HepG2 (cell line): ENCODE results near the gene CAPRIN2. TPM values are rescaled to one million over a fixed set of nuclear protein-coding genes. Genes with fewer than 3 reads are reported as not detected.

Experiments
- ATAC-seq: fragments of 200-7000 bp; cut with Tn5 transposase; 3 replicates; pipeline ENCODE4 v1.9.1; 2020; ENCODE audit warnings: mild to moderate bottlenecking, moderate library complexity
- BruUV-seq: library from RNA; stranded (reverse); fragments of 400-500 nt; replicated peaks from 2 replicates; lab custom pipeline; 2021; lab: Mats Ljungman, UMichigan
- CTCF ChIA-PET: fragments of 300-600 bp; formaldehyde crosslinking; extraction: SDS; loops from one replicate; lab custom pipeline; 2021; ENCODE audit warnings: low total read pairs, inconsistent platforms, low intra/inter-chr PET ratio; lab: Yijun Ruan, JAX
- POLR2A ChIA-PET: fragments of 350-600 bp; sonication (Branson Sonifier 250); formaldehyde crosslinking; loops from one replicate; lab custom pipeline; 2020; ENCODE audit warnings: antibody characterized with exemption, inconsistent platforms; lab: Yijun Ruan, JAX
- DNase-seq: peaks from one replicate; pipeline ENCODE4 v3.0.0-alpha.2; 2015; ENCODE audit warnings: low spot score
- FAIRE-seq: peaks from 3 replicates; lab custom pipeline; 2011; peaks lifted over from hg19 to GRCh38; lab: Jason Lieb, UNC
- H2AFZ ChIP-seq: one replicate; pipeline ENCODE4 v1.6.1; 2011; ENCODE audit warnings: low read length, inconsistent platforms
- H3K27ac ChIP-seq: fragments of 300-600 bp; 3 replicates; pipeline ENCODE4 v1.8.0; 2011; ENCODE audit warnings: mixed run types, mild to moderate bottlenecking, mixed read lengths, low read length, inconsistent platforms; ENCODE audit not compliant: insufficient read depth; ENCODE audit errors: extremely low read length
- H3K27me3 ChIP-seq, 2 experiments: fragments of 200-600 bp in 1 of 2; 2 replicates in 1 of 2; 3 replicates in 1 of 2; pipeline versions ENCODE4 v1.6.0 to v1.8.0; 2011; ENCODE audit warnings: low read length in 2 of 2, mild to moderate bottlenecking in 2 of 2, moderate library complexity in 2 of 2, inconsistent platforms in 1 of 2; ENCODE audit not compliant: insufficient read depth in 2 of 2, control insufficient read depth in 1 of 2
- H3K36me3 ChIP-seq, 2 experiments: fragments of 200-600 bp in 1 of 2; replicated peaks in 1 of 2; 2 replicates in 1 of 2; 3 replicates in 1 of 2; pipeline versions ENCODE4 v1.5.1 to v1.8.0; 2011; ENCODE audit warnings: low read length in 2 of 2, inconsistent platforms in 1 of 2; ENCODE audit not compliant: insufficient read depth in 2 of 2, control insufficient read depth in 1 of 2
- H3K4me1 ChIP-seq: 2 replicates; pipeline ENCODE4 v1.5.1; 2012; ENCODE audit warnings: low read length, inconsistent platforms; ENCODE audit not compliant: insufficient read depth
- H3K4me2 ChIP-seq: 2 replicates; pipeline ENCODE4 v1.6.0; 2011; ENCODE audit warnings: low read depth, low read length, inconsistent platforms
- H3K4me3 ChIP-seq, 3 experiments: fragments of 200-600 bp in 1 of 3; sonication (generic), shearing (Covaris generic) in 1 of 3; replicated peaks in 1 of 3; 2 replicates each; pipeline ENCODE4 v1.5.1; 2011 to 2016; ENCODE audit warnings: low read length in 3 of 3, inconsistent platforms in 2 of 3, low read depth in 2 of 3, mild to moderate bottlenecking in 2 of 3, control low read depth in 1 of 3, mixed read lengths in 1 of 3; ENCODE audit not compliant: insufficient read depth in 1 of 3
- H3K79me2 ChIP-seq: one replicate; pipeline ENCODE4 v1.6.1; 2011; ENCODE audit warnings: low read length, inconsistent platforms; ENCODE audit not compliant: insufficient read depth
- H3K9ac ChIP-seq: 2 replicates; pipeline ENCODE4 v1.6.0; 2011; ENCODE audit warnings: mild to moderate bottlenecking, low read depth, low read length, inconsistent platforms; ENCODE audit not compliant: insufficient read depth
- H3K9me3 ChIP-seq: 2 replicates; pipeline ENCODE4 v1.5.1; 2012; ENCODE audit warnings: mild to moderate bottlenecking, low read length
- H4K20me1 ChIP-seq: 2 replicates; pipeline ENCODE4 v1.6.0; 2011; ENCODE audit warnings: inconsistent platforms, mild to moderate bottlenecking, low read length, moderate library complexity; ENCODE audit not compliant: insufficient read depth
- CBX1 ChIP-seq: IDR thresholded peaks from one replicate; pipeline ENCODE4 v1.6.1; 2016; ENCODE audit warnings: antibody characterized with exemption, low read depth
- HHEX ChIP-seq: IDR thresholded peaks from 2 replicates; pipeline ENCODE4 v1.6.1; 2016; ENCODE audit warnings: control low read depth
- KAT7 ChIP-seq: IDR thresholded peaks from 2 replicates; pipeline ENCODE4 v1.6.1; 2018; ENCODE audit warnings: borderline replicate concordance, missing compliant biosample characterization
- MYC ChIP-seq: sonication (generic); formaldehyde crosslinking; IDR thresholded peaks from 2 replicates; pipeline ENCODE4 v1.9.0; 2021; ENCODE audit warnings: missing genetic modification reagents, borderline replicate concordance
- REXO4 ChIP-seq: sonication (generic); formaldehyde crosslinking; IDR thresholded peaks from 2 replicates; pipeline ENCODE4 v1.8.0; 2022; ENCODE audit warnings: missing genetic modification reagents, mild to moderate bottlenecking, borderline replicate concordance
- SRY ChIP-seq: sonication (generic); formaldehyde crosslinking; IDR thresholded peaks from 2 replicates; pipeline ENCODE4 v1.8.0; 2022; ENCODE audit warnings: mild to moderate bottlenecking, missing genetic modification reagents
- TEAD3 ChIP-seq: optimal IDR thresholded peaks from 2 replicates; pipeline ENCODE3; 2016; ENCODE audit warnings: borderline replicate concordance
- ZBTB3 ChIP-seq: sonication (generic); formaldehyde crosslinking; IDR thresholded peaks from 2 replicates; pipeline ENCODE4 v1.4.0; 2020; ENCODE audit warnings: low read depth, mild to moderate bottlenecking, moderate library complexity, missing genetic modification reagents, borderline replicate concordance
- ZFP41 ChIP-seq: sonication (generic); formaldehyde crosslinking; IDR thresholded peaks from 2 replicates; pipeline ENCODE4 v1.4.0; 2020; ENCODE audit warnings: mild to moderate bottlenecking, missing genetic modification reagents, borderline replicate concordance
- ZFY ChIP-seq: sonication (generic); formaldehyde crosslinking; IDR thresholded peaks from 2 replicates; pipeline ENCODE4 v1.4.0; 2020; ENCODE audit warnings: missing genetic modification reagents
- ZNF207 ChIP-seq: fragments of 450-650 bp; IDR thresholded peaks from 2 replicates; pipeline ENCODE4 v1.6.1; 2016; ENCODE audit warnings: antibody characterized with exemption, borderline replicate concordance
- ZNF232 ChIP-seq: sonication (generic); formaldehyde crosslinking; IDR thresholded peaks from 2 replicates; pipeline ENCODE4 v1.4.0; 2020; ENCODE audit warnings: missing genetic modification reagents, borderline replicate concordance
- ZNF790 ChIP-seq: sonication (generic); formaldehyde crosslinking; IDR thresholded peaks from 2 replicates; pipeline ENCODE4 v1.8.0; 2022; ENCODE audit warnings: missing genetic modification reagents, mild to moderate bottlenecking, borderline replicate concordance
- WGBS: methylation state at CpG from one replicate; pipeline ENCODE4 v1.1.6; 2017; ENCODE audit warnings: low lambda C conversion rate; 5-methylcytosine and 5-hydroxymethylcytosine counted together
- in situ Hi-C: cut with HindIII; loops from 2 replicates; pipeline ENCODE4 v1.10.0; 2017; ENCODE audit warnings: low pct_unique_long_range_greater_than_20kb; ENCODE audit not compliant: extremely low pct_ligation_motif_present
- intact Hi-C: fragments of 100-400 bp; cut with micrococcal nuclease; formaldehyde crosslinking; loops from one replicate; pipeline ENCODE4 v1.10.0; 2022; ENCODE audit not compliant: unreplicated experiment
- polyA plus RNA-seq, 8 experiments: library from polyadenylated mRNA; depleted of rRNA in 3 of 8; stranded (reverse) in 7 of 8; unstranded in 1 of 8; fragments of >200 nt; fragmentation: Illumina TruSeq in 4 of 8; extraction: Trizol in 4 of 8; gene quantifications; 2 replicates each; pipeline versions ENCODE4 v1.2.1 to v1.2.3, GENCODE V29; 2011 to 2016; ENCODE audit warnings: low read depth in 4 of 8, missing spikeins in 1 of 8, mixed read lengths in 1 of 8; ENCODE audit not compliant: insufficient read depth in 1 of 8
- total RNA-seq, 5 experiments: library from RNA; depleted of rRNA; stranded (reverse); fragments of >200 nt; fragmentation: Illumina TruSeq; extraction: Trizol; gene quantifications; 2 replicates each; pipeline ENCODE4 v1.2.3, GENCODE V29; 2016; ENCODE audit warnings: low read depth in 1 of 5
- TF ChIP-seq, protein P1 (sequence below): IDR thresholded peaks from 2 replicates; pipeline ENCODE4 v1.6.1; 2016; ENCODE audit warnings: low read depth, missing genetic modification reagents, missing compliant biosample characterization
- TF ChIP-seq, protein P2 (sequence below): sonication (generic); formaldehyde crosslinking; IDR thresholded peaks from 2 replicates; pipeline ENCODE4 v1.8.0; 2022; ENCODE audit warnings: missing genetic modification reagents, low read depth, mild to moderate bottlenecking, borderline replicate concordance
- TF ChIP-seq, protein P3 (sequence below): sonication (generic); formaldehyde crosslinking; IDR thresholded peaks from 2 replicates; pipeline ENCODE4 v1.5.0; 2020; ENCODE audit warnings: mild to moderate bottlenecking, missing genetic modification reagents

CAPRIN2 gene
- total and polyA plus RNA-seq, 2 of the 13 experiments (the other 11 are each of a cell fraction or from before 2014, with no cell fraction given), result 21.7 to 30.6 TPM

GRCh38 chr12:30695199-30696102 lies 59.3 kb downstream of the CAPRIN2 start, which contains the start of gene IPO8:
IPO8 (minus strand) TSS chr12:30695869; CDS start chr12:30695647, 222 bp downstream.
- H3K79me2 ChIP-seq, result peaks cover 48% of the 10 kb centered on the region
- TF ChIP-seq ZFY (CRISPR knock-in tag), result peak; percentile 84
- no peak for TF ChIP-seq ZBTB3 (CRISPR knock-in tag)
- TF ChIP-seq, protein P1, sequence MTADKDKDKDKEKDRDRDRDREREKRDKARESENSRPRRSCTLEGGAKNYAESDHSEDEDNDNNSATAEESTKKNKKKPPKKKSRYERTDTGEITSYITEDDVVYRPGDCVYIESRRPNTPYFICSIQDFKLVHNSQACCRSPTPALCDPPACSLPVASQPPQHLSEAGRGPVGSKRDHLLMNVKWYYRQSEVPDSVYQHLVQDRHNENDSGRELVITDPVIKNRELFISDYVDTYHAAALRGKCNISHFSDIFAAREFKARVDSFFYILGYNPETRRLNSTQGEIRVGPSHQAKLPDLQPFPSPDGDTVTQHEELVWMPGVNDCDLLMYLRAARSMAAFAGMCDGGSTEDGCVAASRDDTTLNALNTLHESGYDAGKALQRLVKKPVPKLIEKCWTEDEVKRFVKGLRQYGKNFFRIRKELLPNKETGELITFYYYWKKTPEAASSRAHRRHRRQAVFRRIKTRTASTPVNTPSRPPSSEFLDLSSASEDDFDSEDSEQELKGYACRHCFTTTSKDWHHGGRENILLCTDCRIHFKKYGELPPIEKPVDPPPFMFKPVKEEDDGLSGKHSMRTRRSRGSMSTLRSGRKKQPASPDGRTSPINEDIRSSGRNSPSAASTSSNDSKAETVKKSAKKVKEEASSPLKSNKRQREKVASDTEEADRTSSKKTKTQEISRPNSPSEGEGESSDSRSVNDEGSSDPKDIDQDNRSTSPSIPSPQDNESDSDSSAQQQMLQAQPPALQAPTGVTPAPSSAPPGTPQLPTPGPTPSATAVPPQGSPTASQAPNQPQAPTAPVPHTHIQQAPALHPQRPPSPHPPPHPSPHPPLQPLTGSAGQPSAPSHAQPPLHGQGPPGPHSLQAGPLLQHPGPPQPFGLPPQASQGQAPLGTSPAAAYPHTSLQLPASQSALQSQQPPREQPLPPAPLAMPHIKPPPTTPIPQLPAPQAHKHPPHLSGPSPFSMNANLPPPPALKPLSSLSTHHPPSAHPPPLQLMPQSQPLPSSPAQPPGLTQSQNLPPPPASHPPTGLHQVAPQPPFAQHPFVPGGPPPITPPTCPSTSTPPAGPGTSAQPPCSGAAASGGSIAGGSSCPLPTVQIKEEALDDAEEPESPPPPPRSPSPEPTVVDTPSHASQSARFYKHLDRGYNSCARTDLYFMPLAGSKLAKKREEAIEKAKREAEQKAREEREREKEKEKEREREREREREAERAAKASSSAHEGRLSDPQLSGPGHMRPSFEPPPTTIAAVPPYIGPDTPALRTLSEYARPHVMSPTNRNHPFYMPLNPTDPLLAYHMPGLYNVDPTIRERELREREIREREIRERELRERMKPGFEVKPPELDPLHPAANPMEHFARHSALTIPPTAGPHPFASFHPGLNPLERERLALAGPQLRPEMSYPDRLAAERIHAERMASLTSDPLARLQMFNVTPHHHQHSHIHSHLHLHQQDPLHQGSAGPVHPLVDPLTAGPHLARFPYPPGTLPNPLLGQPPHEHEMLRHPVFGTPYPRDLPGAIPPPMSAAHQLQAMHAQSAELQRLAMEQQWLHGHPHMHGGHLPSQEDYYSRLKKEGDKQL, result no peak
- TF ChIP-seq ZNF232, result 0 out of 2 replicates have a peak, but pooled peaks have one; percentile 25
- peak; percentile 30 for TF ChIP-seq TEAD3
- no peak for TF ChIP-seq HHEX (CRISPR knock-in tag)
- TF ChIP-seq, protein P2, sequence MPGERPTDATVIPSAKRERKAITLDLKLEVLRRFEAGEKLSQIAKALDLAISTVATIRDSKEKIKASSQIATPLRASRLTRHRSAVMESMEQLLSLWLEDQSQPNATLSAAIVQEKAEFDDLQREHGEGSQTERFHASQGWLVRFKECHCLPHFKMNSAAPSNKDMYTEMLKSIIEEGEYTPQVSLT (CRISPR knock-in tag), result no peak
- peak; percentile 75; the same call in 1 of the 2 replicates for TF ChIP-seq ZNF790
- TF ChIP-seq ZNF207, result no peak
- no peak for TF ChIP-seq SRY (CRISPR knock-in tag)
- no peak for TF ChIP-seq CBX1
- TF ChIP-seq, protein P3, sequence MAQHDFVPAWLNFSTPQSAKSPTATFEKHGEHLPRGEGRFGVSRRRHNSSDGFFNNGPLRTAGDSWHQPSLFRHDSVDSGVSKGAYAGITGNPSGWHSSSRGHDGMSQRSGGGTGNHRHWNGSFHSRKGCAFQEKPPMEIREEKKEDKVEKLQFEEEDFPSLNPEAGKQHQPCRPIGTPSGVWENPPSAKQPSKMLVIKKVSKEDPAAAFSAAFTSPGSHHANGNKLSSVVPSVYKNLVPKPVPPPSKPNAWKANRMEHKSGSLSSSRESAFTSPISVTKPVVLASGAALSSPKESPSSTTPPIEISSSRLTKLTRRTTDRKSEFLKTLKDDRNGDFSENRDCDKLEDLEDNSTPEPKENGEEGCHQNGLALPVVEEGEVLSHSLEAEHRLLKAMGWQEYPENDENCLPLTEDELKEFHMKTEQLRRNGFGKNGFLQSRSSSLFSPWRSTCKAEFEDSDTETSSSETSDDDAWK, result no peak
- TF ChIP-seq REXO4, result no peak
- peak; percentile 48; the same call in 1 of the 2 replicates for TF ChIP-seq MYC
- peak; percentile 62; the same call in 1 of the 2 replicates for TF ChIP-seq KAT7 (CRISPR knock-in tag)
- TF ChIP-seq ZFP41 (CRISPR knock-in tag), result no peak

More at GRCh38 chr12:30695199-30696102, 59.3 kb downstream of the CAPRIN2 start, which contains the start of gene IPO8:
- WGBS, result under 1% methylated on average over 17 of the region's 71 CpGs
- TSS peak; percentile 79 for BruUV-seq
- Histone ChIP-seq H3K27ac (peak within 1 kb of the TSS; percentile 84), H3K4me1 (peaks cover 49% of the 10 kb centered on the region), H3K27me3 (no peaks in the 10 kb centered on the region; a peak in 1 of 5 replicates), H3K4me3 (peak within 1 kb of the TSS; percentile 93 to 99 (median 96)), H3K4me2 (peak within 1 kb of the TSS; percentile 91), H2AFZ (peak within 1 kb of the TSS; percentile 92), H3K36me3 (no peaks in the 10 kb centered on the region), H3K9ac (peak within 1 kb of the TSS; percentile 91), H3K9me3 (no peaks in the 10 kb centered on the region), H4K20me1 (no peaks in the 10 kb centered on the region; the same call in 1 of the 2 replicates)
- ATAC-seq (peak; percentile 89), FAIRE-seq (peak; percentile 86), DNase-seq (peak; percentile 93)
- CTCF ChIA-PET, result no interaction called here
- intact Hi-C loops (loop anchor here (1.0 to 10.0 kb wide), 3 partner anchors 61 to 181 kb away; no protein-coding TSS in a partner anchor), in situ Hi-C loops (no loop called here)
- POLR2A ChIA-PET, result interaction anchor here (0.7 to 2.5 kb wide), 10 partner anchors 12 to 610 kb away, joined by 3 to 15 read pairs (median 4); partner anchors contain the start of gene CAPRIN2
